ENCODE results near the gene METTL15.
A peak's percentile ranks its signal among the peaks of the same experiment; 100 is the strongest.
"Not testable (repeated sequence)": the region's sequence is repeated elsewhere in the genome, so short reads cannot be mapped to it uniquely, and the experiment has no call there.

METTL15 gene

DNA sequence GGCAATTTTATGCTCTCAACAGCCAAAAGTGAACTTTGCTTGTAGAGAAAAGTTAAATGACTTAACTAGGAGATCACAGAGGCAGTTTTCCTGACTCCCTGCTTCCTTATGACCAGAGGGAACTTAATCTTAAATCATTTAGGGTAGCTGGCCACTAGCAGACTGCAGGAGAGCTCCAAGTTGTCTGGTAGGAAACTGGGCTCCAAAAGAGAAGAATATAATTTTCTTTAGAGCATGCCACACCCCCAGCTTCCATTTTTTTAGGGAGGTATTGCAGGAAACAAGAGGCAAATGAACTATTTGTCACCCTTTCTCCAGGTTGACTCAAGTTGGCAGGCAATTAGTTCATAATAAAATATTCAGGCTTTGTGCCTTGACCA, 2.6 kb downstream of the METTL15 start:
- no peaks in the 10 kb centered on the region for H3K9me3 ChIP-seq (ENCODE audit: insufficient read depth, low read depth, low read length)
- H3K36me3 ChIP-seq (ENCODE audit: insufficient read depth, low read length), result peaks cover 22% of the 10 kb centered on the region
- H3K4me3 ChIP-seq (ENCODE audit: low read length), result peak overlapping the region; percentile 90
- H3K27ac ChIP-seq (ENCODE audit: low read depth, low read length), result no peak overlapping the region; the same call in 1 of the 2 replicates
- peaks cover 20% of the 10 kb centered on the region for H3K4me1 ChIP-seq (ENCODE audit: insufficient read depth, low read length)
- no peaks in the 10 kb centered on the region for H3K27me3 ChIP-seq (ENCODE audit: insufficient read depth, low read length)
- peak overlapping the region; percentile 87 for H3K9ac ChIP-seq (ENCODE audit: low read depth, low read length)

DNA sequence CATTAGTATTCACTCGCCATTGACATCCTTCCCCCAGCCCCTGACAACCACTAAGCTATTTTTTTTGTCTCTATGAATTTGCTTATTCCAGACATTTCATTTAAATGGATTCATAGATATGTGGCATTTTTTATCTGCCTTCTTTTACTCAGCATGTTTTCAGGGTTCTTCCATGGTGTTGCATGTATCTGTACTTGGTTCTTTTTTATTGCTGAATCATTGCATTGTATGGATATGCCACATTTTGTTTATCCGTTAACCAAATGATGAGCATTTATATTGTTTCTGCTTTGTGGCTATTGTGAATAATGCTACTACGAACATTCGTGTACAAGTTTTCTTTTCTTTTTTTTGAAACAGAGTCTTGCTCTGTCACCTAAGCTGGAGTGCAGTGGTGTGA, 5.9 kb downstream of the METTL15 start:
- Histone ChIP-seq H3K9ac (ENCODE audit: low read depth, low read length) (no peak overlapping the region), H3K36me3 (ENCODE audit: insufficient read depth, low read length) (peaks cover 37% of the 10 kb centered on the region)
- WGBS, result 98% methylated on average over 4 of the region's 4 CpGs

DNA sequence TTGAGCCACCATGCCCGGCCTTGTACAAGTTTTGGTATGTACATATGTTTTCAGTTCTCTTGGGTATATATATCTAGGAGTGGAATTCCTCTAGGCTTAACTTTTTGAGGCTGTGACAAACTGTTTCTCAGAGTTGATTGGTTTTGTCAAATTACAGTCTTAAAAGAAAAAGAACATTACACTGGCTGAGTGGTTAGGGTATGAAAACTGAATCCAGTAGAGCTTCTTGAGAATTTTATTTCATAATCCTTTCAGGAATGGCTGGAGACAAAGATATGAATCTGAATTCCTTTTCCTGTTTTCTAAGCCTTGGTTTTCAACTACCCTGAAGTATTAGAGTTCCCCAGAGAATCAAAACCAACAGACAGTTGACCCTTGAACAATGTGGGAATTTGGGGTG, 6.5 kb downstream of the METTL15 start:
- WGBS, result 94% methylated on average over 1 of the region's 1 CpG
- H3K9me3 ChIP-seq (ENCODE audit: insufficient read depth, low read depth, low read length), result no peaks in the 10 kb centered on the region
- no peaks in the 10 kb centered on the region for H3K27me3 ChIP-seq (ENCODE audit: insufficient read depth, low read length)
- no peak overlapping the region for H3K27ac ChIP-seq (ENCODE audit: low read depth, low read length)
- peaks cover 8% of the 10 kb centered on the region; the same call in 1 of the 2 replicates for H3K4me1 ChIP-seq (ENCODE audit: insufficient read depth, low read length)
- H3K4me3 ChIP-seq (ENCODE audit: low read length), result no peak overlapping the region
- H3K9ac ChIP-seq (ENCODE audit: low read depth, low read length), result no peak overlapping the region
- H3K36me3 ChIP-seq (ENCODE audit: insufficient read depth, low read length), result peaks cover 38% of the 10 kb centered on the region

More for the DNA sequence above, 5.9 kb downstream of the METTL15 start:
- Histone ChIP-seq H3K27me3 (ENCODE audit: insufficient read depth, low read length) (no peaks in the 10 kb centered on the region), H3K4me3 (ENCODE audit: low read length) (no peak overlapping the region), H3K9me3 (ENCODE audit: insufficient read depth, low read depth, low read length) (no peaks in the 10 kb centered on the region), H3K27ac (ENCODE audit: low read depth, low read length) (no peak overlapping the region), H3K4me1 (ENCODE audit: insufficient read depth, low read length) (peaks cover 11% of the 10 kb centered on the region; the same call in 1 of the 2 replicates)

DNA sequence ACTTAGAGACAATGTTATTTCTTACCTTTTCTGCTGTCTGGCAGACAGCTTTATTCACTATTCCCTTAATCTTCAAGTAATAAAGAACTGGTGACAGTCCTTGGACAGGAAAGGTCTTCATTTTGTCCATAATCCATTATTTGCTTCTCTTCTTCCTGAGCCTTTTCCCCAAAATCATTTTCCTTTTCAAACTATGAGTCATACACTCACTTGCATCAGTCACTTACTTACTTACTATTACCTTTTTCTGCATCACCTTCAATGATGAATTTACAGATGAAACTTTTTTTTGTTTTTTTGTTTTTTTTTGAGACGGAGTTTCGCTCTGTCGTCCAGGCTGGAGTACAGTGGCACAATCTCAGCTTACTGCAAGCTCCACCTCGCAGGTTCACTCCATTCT, 9.5 kb downstream of the METTL15 start:
- 99% methylated on average over 4 of the region's 4 CpGs for WGBS
- no peaks in the 10 kb centered on the region for H3K27me3 ChIP-seq (ENCODE audit: insufficient read depth, low read length)
- peaks cover 38% of the 10 kb centered on the region for H3K36me3 ChIP-seq (ENCODE audit: insufficient read depth, low read length)
- H3K9me3 ChIP-seq (ENCODE audit: insufficient read depth, low read depth, low read length), result no peaks in the 10 kb centered on the region
- H3K4me1 ChIP-seq (ENCODE audit: insufficient read depth, low read length), result peaks cover 2% of the 10 kb centered on the region; the same call in 1 of the 2 replicates
- H3K4me3 ChIP-seq (ENCODE audit: low read length), result no peak overlapping the region
- H3K9ac ChIP-seq (ENCODE audit: low read depth, low read length), result no peak overlapping the region
- H3K27ac ChIP-seq (ENCODE audit: low read depth, low read length), result no peak overlapping the region

DNA sequence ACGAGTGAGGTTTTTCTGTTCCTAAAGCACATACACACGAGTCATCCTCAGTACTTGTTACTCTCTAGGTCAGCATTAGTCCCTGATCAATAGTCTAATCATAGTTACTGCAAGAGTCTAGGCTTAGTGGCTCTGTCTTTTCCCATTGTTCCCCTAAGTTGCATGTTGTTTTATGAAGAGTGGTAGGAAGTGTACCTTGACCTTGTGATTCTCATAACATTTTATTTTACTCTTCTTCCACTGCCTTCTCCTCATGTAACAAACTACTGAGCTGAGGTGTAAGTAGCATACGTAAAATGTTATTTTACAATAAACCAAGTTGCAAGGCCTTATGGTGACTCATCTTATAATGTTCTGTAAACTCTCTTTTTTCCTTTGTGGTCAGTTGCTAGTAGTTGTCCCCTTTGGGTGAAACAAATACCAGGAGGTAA, 15.0 kb downstream of the METTL15 start:
- WGBS, result 97% methylated on average over 3 of the region's 3 CpGs
- Histone ChIP-seq H3K9ac (ENCODE audit: low read depth, low read length) (no peak overlapping the region), H3K4me3 (ENCODE audit: low read length) (no peak overlapping the region), H3K27ac (ENCODE audit: low read depth, low read length) (0 out of 2 replicates have a peak overlapping the region, but pooled peaks have one; percentile 17), H3K36me3 (ENCODE audit: insufficient read depth, low read length) (peaks cover 5% of the 10 kb centered on the region; the same call in 1 of the 2 replicates), H3K4me1 (ENCODE audit: insufficient read depth, low read length) (peaks cover 7% of the 10 kb centered on the region), H3K27me3 (ENCODE audit: insufficient read depth, low read length) (no peaks in the 10 kb centered on the region), H3K9me3 (ENCODE audit: insufficient read depth, low read depth, low read length) (no peaks in the 10 kb centered on the region)

DNA sequence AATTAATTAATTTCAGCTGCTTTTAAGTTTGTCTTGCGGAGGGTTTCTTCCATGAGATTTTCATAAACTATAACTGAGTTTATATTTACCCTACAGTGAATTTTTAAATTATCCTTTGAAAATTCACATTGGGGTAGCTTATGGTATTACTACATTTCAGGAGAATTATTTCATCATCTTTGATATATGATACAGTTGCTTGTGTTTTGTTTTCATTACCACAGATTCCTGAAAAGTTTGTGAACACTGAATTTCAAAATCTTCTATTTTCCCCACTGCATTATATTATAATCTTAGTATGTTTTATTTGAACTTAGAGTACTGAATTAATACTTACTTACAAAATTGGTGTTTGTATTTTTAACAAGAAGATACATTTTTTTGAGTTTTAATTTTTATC, 24.4 kb downstream of the METTL15 start:
- Histone ChIP-seq H3K27me3 (ENCODE audit: insufficient read depth, low read length) (no peaks in the 10 kb centered on the region), H3K9ac (ENCODE audit: low read depth, low read length) (no peak overlapping the region), H3K27ac (ENCODE audit: low read depth, low read length) (no peak overlapping the region), H3K9me3 (ENCODE audit: insufficient read depth, low read depth, low read length) (peaks cover 32% of the 10 kb centered on the region), H3K4me1 (ENCODE audit: insufficient read depth, low read length) (peaks cover 23% of the 10 kb centered on the region; the same call in 1 of the 2 replicates), H3K36me3 (ENCODE audit: insufficient read depth, low read length) (peaks cover 41% of the 10 kb centered on the region), H3K4me3 (ENCODE audit: low read length) (no peak overlapping the region)
- no CpG with 5 or more reads among the region's 1 CpG for WGBS

DNA sequence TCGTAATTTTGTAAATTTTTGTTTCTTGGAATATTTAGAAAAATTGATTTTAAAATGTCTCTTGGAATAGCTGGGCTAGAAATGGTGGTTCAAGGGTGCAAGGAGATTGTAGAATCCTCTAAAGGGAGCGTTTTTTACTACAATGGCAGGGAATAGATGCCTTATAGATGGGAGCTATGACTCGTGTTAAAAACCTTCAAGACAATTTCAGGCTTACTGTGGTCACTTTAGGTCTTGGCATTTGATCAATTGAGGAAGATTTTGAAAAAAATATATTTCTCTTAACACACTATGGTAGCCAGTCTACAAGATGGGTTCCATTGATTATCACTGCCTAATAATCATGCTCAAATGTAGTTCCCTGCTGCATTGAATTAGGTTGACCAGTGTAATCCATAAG, 25.0 kb downstream of the METTL15 start:
- 98% methylated on average over 3 of the region's 3 CpGs for WGBS
- H3K9ac ChIP-seq (ENCODE audit: low read depth, low read length), result no peak overlapping the region
- H3K27ac ChIP-seq (ENCODE audit: low read depth, low read length), result no peak overlapping the region
- H3K36me3 ChIP-seq (ENCODE audit: insufficient read depth, low read length), result peaks cover 47% of the 10 kb centered on the region
- peaks cover 38% of the 10 kb centered on the region for H3K9me3 ChIP-seq (ENCODE audit: insufficient read depth, low read depth, low read length)
- H3K4me1 ChIP-seq (ENCODE audit: insufficient read depth, low read length), result peaks cover 23% of the 10 kb centered on the region; the same call in 1 of the 2 replicates
- H3K27me3 ChIP-seq (ENCODE audit: insufficient read depth, low read length), result no peaks in the 10 kb centered on the region
- H3K4me3 ChIP-seq (ENCODE audit: low read length), result no peak overlapping the region

DNA sequence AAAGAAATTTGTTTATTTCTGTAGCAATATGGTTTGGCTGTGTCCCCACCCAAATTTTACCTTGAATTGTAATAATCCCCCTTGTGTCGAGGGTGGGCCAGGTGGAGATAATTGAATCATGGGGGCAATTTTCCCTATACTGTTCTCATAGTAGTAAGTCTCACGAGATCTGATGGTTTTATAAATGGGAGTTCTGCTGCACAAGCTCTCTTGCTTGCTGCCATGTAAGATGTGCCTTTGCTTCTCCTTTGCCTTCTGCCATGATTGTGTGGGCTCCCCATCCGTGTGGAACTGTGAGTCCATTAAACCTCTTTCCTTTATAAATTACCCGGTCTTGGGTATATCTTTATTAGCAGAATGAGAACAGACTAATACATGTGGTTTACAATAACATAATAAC, 28.0 kb downstream of the METTL15 start:
- 93% methylated on average over 3 of the region's 4 CpGs for WGBS
- Histone ChIP-seq H3K36me3 (ENCODE audit: insufficient read depth, low read length) (peaks cover 65% of the 10 kb centered on the region), H3K9me3 (ENCODE audit: insufficient read depth, low read depth, low read length) (peaks cover 68% of the 10 kb centered on the region), H3K4me1 (ENCODE audit: insufficient read depth, low read length) (peaks cover 13% of the 10 kb centered on the region; the same call in 1 of the 2 replicates)
- not testable (repeated sequence) for H3K27me3 ChIP-seq (ENCODE audit: insufficient read depth, low read length); H3K9ac ChIP-seq (ENCODE audit: low read depth, low read length); H3K27ac ChIP-seq (ENCODE audit: low read depth, low read length); H3K4me3 ChIP-seq (ENCODE audit: low read length)

DNA sequence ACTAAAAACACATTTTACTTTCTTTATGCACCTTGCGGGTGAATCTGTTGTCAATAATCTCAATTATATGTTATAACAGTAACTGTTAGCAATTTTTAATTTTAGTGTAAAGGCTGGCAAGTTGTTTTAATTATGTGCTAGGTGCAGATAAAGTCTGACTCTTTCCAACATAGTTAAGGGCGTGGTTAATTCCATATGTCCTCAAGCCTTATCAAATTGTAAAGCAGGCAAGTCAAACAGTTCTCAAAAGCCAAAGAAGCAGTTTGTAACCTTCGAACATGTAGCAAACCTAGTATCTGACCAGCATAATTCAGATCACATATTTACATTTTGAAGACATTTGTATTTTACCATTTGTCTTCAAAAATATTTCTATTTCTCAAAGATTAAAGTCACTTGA, 29.2 kb downstream of the METTL15 start:
- no peak overlapping the region for H3K27ac ChIP-seq (ENCODE audit: low read depth, low read length)
- H3K4me1 ChIP-seq (ENCODE audit: insufficient read depth, low read length), result peaks cover 3% of the 10 kb centered on the region; the same call in 1 of the 2 replicates
- H3K9ac ChIP-seq (ENCODE audit: low read depth, low read length), result no peak overlapping the region
- H3K36me3 ChIP-seq (ENCODE audit: insufficient read depth, low read length), result peaks cover 67% of the 10 kb centered on the region
- no peaks in the 10 kb centered on the region for H3K27me3 ChIP-seq (ENCODE audit: insufficient read depth, low read length)
- 94% methylated on average over 2 of the region's 3 CpGs for WGBS
- no peak overlapping the region for H3K4me3 ChIP-seq (ENCODE audit: low read length)
- peaks cover 71% of the 10 kb centered on the region for H3K9me3 ChIP-seq (ENCODE audit: insufficient read depth, low read depth, low read length)

DNA sequence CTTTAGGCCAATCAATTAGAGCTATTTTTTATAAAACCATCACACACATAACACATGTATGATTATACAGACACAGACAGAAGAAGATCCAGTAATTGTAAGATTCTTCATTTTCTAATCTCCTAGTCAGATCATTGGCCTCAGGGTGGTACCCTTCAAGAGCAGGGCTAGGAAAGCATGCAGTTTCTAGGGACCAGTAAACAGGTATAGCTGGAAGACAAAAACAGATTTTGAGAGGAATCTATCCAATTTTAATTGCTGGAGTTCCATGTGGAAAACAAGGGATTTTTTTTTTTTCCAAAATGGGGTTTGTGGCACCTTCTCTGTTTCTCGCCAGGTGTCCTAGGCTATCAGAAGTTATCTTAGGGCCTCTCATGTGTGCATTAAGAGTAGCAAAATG, 29.6 kb downstream of the METTL15 start:
- no peak overlapping the region for H3K4me3 ChIP-seq (ENCODE audit: low read length)
- H3K9me3 ChIP-seq (ENCODE audit: insufficient read depth, low read depth, low read length), result peaks cover 71% of the 10 kb centered on the region
- no peak overlapping the region for H3K27ac ChIP-seq (ENCODE audit: low read depth, low read length)
- H3K9ac ChIP-seq (ENCODE audit: low read depth, low read length), result no peak overlapping the region
- 100% methylated on average over 1 of the region's 1 CpG for WGBS
- H3K4me1 ChIP-seq (ENCODE audit: insufficient read depth, low read length), result no peaks in the 10 kb centered on the region
- H3K36me3 ChIP-seq (ENCODE audit: insufficient read depth, low read length), result peaks cover 66% of the 10 kb centered on the region
- no peaks in the 10 kb centered on the region for H3K27me3 ChIP-seq (ENCODE audit: insufficient read depth, low read length)

DNA sequence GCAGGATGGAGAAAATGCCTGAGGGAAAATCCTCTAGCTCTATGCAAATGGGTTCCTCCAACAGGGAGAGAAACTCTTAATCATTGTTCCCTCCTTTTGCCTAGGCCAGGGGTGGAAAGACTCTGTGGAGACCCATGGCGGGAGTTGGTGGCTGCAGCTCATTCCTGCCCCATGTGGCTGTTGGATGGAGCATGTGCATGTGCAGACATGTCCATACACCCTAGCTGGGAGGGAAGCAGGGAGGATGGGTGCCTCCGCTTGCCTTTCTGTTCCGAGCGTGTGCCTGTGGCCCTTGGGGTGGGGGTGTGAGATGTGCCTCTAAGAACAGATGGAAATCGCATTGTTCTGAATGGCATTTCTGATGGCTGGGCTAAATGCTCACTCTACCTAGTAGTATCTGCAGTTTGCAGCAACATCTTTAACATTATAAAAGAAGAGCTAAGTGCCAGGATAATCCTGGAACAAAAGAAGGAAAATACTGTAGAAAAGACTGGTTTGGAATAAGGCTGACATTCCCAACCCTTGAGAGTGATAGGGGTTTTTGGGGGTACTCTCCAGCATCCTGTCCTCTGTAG, 31.7 kb downstream of the METTL15 start:
- Histone ChIP-seq H3K9me3 (ENCODE audit: insufficient read depth, low read depth, low read length) (peaks cover 64% of the 10 kb centered on the region), H3K4me1 (ENCODE audit: insufficient read depth, low read length) (peaks cover 9% of the 10 kb centered on the region; the same call in 1 of the 2 replicates), H3K27ac (ENCODE audit: low read depth, low read length) (peak overlapping the region; percentile 80; the same call in 1 of the 2 replicates), H3K36me3 (ENCODE audit: insufficient read depth, low read length) (peaks cover 50% of the 10 kb centered on the region), H3K27me3 (ENCODE audit: insufficient read depth, low read length) (no peaks in the 10 kb centered on the region), H3K9ac (ENCODE audit: low read depth, low read length) (no peak overlapping the region), H3K4me3 (ENCODE audit: low read length) (no peak overlapping the region)
- 86% methylated on average over 5 of the region's 5 CpGs for WGBS

All from HUES64 (cell line).